NCI-H82 treated with DMSO at 0.1 percent for 48 hours (cell line): ENCODE measurements around the gene NHEJ1.

Experiments used
- DNase-seq: peaks from one replicate; lab custom pipeline; 2025; ENCODE audit not compliant: unreplicated experiment; lab: John Stamatoyannopoulos, UW

NHEJ1 gene

DNA sequence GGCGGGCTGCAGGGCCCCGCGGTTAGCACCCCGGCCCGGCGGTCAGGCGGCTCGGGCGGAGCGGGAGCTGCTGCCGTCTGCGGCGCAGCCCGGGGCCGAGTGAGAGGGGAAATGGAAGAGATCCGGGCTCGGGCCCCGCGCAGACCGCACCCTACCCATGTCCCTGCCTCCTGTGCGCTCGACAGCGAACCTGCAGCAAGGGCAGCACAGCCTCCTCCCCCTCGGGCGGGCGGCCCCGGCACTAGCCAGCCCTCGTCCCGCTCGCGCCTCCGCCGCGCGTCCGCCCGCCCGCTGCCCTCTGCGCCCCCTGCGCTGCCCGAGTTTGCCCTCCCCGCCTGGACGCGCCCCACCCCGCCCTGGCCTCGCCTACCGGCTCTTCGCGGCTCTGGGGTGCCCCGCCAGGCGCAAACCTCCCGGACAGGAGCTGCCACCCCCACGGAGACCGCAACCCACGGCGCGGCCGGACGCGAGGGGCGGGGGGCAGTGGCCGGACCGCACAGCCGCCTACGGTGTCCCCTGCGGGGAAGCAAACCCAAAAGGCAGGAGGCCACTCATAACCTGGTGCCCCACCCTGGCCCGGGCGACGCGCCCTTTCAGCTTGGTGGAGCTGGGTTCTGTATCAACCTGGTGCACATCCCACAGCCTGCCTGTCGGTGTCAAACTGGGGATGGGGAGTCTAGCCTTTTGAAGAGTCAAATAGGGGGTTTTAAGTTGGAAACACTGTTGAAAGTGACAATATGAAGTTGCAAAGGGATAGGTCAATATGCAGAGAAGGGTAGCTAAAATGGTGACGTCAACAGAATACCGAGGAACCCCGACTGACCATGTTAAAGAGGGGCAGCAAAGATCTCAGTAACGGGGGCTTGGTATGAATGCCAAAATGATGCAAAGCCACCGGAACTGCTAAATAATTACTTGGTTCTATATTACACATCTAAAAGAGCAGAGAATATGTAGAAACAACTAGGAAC, 99.5 kb downstream of the NHEJ1 start, which contains the start of gene IHH:
IHH (minus strand) TSS at position 101 of the 971 bp plus-strand sequence. CDS start 454 bp downstream, outside the sequence.
- no peak for DNase-seq

DNA sequence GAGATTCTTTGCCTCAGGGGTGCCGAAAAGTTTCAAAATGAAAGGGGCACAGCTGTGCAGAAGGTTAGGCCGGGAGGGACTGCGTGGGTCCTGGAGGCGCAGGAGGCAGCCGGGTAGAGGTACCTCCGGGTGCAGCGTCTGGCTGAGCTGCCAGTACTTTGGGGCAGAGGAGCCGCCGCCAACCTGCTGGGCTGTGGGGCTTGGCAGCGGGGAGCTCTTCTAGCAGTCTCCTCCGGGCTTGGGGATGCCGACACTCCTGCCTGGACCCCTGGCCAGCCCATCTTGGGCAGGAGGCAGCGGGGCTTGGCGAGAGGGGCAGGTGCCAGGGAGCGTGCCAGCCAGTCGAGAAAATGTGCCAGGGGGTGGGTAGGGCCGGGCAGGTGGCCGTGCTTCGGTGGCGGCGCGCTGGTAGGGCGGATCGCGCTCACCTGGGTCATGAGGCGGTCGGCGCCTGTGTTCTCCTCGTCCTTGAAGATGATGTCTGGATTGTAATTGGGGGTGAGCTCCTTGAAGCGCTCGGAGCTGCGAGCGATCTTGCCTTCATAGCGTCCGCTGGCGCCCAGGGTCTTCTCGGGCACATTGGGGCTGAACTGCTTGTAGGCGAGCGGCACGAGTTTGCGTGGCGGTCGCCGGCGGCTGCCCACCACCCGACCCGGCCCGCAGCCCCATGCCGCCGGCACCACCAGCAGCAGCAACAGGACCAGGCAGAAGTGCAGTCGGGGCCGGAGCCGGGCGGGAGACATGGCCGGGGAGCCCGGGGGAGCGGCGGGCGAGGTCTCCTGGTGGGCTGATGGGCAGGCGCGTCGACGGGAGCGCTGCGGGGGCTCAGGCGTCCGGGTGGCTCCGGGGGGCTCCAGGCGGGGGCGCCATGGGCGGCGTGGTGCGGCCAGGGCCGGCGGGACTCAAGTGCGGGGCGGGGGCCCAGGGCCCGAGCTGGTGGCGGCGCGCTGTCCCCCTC, 100.6 kb downstream of the NHEJ1 start:
- no peak for DNase-seq

GRCh38 chr2:219059375-219059724, 101.3 kb downstream of the NHEJ1 start:
- DNase-seq, result no peak

GRCh38 chr2:219058541-219059374, 101.9 kb downstream of the NHEJ1 start:
- no peak for DNase-seq

- peak; percentile 37 for DNase-seq
Observed at GRCh38 chr2:219057709-219058540, 102.7 kb downstream of the NHEJ1 start.

GRCh38 chr2:219056896-219057708, 103.5 kb downstream of the NHEJ1 start:
- no peak for DNase-seq

DNA sequence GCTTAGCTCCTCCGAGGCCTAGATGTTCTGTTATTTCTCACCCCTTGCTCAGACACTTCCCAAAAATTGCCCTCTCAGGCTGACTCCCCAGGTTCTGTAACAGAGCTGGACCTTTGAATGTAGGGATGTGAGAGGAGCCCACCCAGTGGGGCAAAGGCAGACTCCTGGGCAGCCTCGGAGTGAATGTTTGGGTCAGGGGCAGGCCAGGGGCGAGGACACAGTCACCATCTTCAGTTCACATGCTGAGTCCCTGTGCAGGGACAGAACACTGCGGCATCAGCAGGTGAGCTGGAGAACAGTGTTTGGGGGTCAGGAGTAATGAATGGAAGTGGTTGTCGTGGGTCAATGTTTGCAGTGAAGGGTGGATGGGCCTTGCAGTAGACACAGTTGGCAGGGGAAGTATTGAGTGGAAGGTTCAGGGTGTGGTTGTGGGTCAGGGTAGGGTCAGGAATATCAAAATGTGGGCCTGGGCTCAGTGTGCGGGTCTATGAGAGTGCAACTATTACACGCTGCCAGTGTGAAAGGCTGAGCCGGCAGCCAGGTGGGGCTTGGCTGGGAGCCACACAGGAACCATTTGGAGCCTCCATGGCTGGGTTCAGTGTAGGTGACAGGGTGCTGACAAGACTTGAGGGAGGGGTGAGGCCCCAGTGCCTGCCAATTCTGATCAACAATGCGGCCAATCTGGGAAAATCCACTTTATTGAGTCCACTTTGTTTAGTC, 104.3 kb downstream of the NHEJ1 start:
- no peak for DNase-seq

DNA sequence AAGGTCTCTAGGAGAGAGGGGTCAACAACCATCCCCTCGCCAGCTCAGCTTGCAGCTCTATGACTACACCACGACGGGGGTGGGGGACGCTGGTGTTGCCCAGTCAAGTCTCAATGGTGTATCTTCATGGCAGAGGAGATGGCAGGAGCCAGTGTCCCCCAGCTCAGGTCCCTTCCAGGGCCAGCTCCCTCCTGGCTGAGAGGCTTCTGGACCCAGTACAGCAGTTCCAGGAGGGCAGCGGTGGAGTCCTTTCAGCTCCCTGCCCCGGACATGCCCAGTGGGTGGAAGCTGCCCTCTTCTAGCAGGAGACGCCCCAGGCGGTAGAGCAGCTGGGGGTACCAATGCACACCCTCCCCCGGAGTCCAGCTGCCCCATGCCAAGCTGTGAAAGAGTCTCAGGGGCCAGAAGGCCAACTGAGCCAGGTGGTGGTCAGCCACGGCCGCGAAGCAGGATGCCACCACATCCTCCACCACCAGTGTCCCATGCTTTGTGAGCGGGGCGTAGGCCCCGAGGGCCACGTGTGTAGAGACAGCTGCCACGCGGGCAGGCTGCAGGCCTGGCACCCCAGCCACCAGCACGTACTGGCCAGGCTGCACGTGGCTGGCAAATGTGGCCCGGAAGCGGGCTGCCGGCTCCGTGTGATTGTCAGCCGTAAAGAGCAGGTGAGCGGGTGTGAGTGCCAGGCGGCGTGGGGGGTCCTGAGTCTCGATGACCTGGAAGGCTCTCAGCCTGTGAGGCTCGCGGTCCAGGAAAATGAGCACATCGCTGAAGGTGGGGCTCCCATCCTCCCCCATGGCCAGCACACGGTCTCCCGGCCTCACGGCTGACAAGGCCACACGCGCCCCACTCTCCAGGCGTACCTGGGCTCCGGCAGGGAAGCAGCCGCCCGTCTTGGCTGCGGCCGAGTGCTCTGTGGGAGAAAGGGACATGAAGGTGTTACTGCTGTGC, 105.4 kb downstream of the NHEJ1 start:
- DNase-seq, result no peak

GRCh38 chr2:219049282-219049681, 111.3 kb downstream of the NHEJ1 start:
- no peak for DNase-seq

- DNase-seq, result no peak
Observed at GRCh38 chr2:219045937-219046550, 114.6 kb downstream of the NHEJ1 start.

DNA sequence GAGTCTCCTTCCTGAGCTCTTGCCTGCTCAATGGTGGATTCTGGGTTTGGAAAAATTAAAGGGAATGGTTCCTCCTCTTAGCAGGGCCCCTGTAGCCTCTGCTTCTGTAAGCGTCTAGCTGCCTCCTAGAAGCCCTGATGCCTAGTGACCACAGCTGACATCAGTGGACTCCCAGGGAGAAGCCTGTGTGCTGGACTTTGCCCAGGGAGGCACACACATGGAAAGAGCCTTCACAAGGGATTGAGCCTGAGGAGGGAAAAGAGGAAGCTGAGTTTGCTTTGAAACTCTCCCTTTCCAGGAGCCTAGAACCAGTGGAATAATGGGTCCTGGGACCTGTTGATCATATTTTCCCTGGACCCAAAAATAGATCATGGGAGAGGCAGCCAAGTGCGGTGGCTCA, 117.9 kb downstream of the NHEJ1 start:
- DNase-seq, result no peak

DNA sequence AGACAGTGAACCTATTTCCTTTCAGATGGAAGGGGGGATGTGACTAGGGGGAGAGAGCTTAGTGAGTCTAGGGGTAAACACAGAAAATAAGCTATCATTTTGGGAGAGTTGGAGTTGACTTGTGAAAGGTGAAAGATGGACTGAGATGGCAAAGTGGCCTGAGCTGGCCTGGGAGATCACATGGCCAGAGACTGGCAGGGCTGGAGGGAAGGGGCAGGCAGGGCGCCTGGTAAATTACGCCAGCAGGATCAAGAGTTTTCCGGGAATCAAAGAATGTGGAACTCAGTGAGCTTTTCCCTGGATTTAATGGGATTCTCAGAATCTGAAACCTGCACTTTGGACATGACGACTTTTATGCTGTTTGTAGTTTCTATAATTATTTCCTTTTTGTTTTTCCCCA, 118.5 kb downstream of the NHEJ1 start:
- no peak for DNase-seq

GRCh38 chr2:219041252-219041651, 119.4 kb downstream of the NHEJ1 start, which contains the start of gene CFAP65:
Gene CFAP65, minus strand, starts transcription at chr2:219041516. Its CDS starts 2,468 bp downstream, at chr2:219039048.
- peak; percentile 2 for DNase-seq

GRCh38 chr2:219038600-219038999, 122.0 kb downstream of the NHEJ1 start:
- DNase-seq, result no peak

- no peak for DNase-seq
Observed at GRCh38 chr2:219037783-219038499, 122.7 kb downstream of the NHEJ1 start.

GRCh38 chr2:219035942-219036341, 124.7 kb downstream of the NHEJ1 start:
- no peak for DNase-seq
